K562 (cell line): ENCODE results near the gene SPIB. TPM values are rescaled to one million over a fixed set of nuclear protein-coding genes. Genes with fewer than 3 reads are reported as not detected.
A peak's percentile ranks its signal among the peaks of the same experiment; 100 is the strongest.

Experiments
- ADNP ChIP-seq: fragments of 200-800 bp; sonication (Bioruptor generic); IDR thresholded peaks from 2 replicates; pipeline ENCODE4 v1.6.1; 2016; ENCODE audit warnings: missing genetic modification characterization, missing compliant biosample characterization
- ATF7 ChIP-seq: fragments of 450-650 bp; IDR thresholded peaks from 2 replicates; pipeline ENCODE4 v1.7.1; 2014; ENCODE audit warnings: mild to moderate bottlenecking, moderate library complexity
- CBFA2T3 ChIP-seq: fragments of 450-650 bp; IDR thresholded peaks from 2 replicates; pipeline ENCODE4 v1.6.1; 2017
- CBX5 ChIP-seq: IDR thresholded peaks from 2 replicates; pipeline ENCODE4 v1.6.1; 2014; ENCODE audit warnings: low read depth, borderline replicate concordance
- ESRRA ChIP-seq: fragments of 450-650 bp; IDR thresholded peaks from 2 replicates; pipeline ENCODE4 v1.6.1; 2014; ENCODE audit warnings: low read depth, mild to moderate bottlenecking, moderate library complexity, borderline replicate concordance
- GTF2E2 ChIP-seq: fragments of 200-800 bp; sonication (Bioruptor generic); IDR thresholded peaks from 2 replicates; pipeline ENCODE4 v1.6.1; 2016; ENCODE audit warnings: missing genetic modification characterization, missing compliant biosample characterization
- KDM4B ChIP-seq, 2 experiments: fragments of 450-650 bp in 1 of 2; sonication (generic) in 1 of 2; IDR thresholded peaks; 2 replicates each; pipeline ENCODE4 v1.6.1; 2016 to 2017; ENCODE audit warnings: borderline replicate concordance in 2 of 2, antibody characterized with exemption in 1 of 2, low read depth in 1 of 2, mild to moderate bottlenecking in 1 of 2
- NBN ChIP-seq: fragments of 450-650 bp; IDR thresholded peaks from 2 replicates; pipeline ENCODE4 v1.6.1; 2016; ENCODE audit warnings: low read depth, mild to moderate bottlenecking
- NONO ChIP-seq, 2 experiments: fragments of 200-400 bp in 1 of 2; fragments of 450-650 bp in 1 of 2; formaldehyde crosslinking in 1 of 2; IDR thresholded peaks; 2 replicates each; pipeline ENCODE4 v1.6.1; 2017; ENCODE audit warnings: low read depth in 2 of 2, mild to moderate bottlenecking in 2 of 2, moderate library complexity in 2 of 2, low read length in 1 of 2
- NR3C1 ChIP-seq: sonication (generic); formaldehyde crosslinking; IDR thresholded peaks from 2 replicates; pipeline ENCODE4 v1.8.1; 2022; ENCODE audit warnings: missing genetic modification reagents
- PRPF4 ChIP-seq: fragments of 200-400 bp; formaldehyde crosslinking; IDR thresholded peaks from one replicate; pipeline ENCODE4 v1.6.1; 2017; ENCODE audit warnings: low read length, low read depth, mild to moderate bottlenecking; ENCODE audit not compliant: insufficient read depth, poor library complexity, severe bottlenecking
- RCOR1 ChIP-seq, 2 experiments: IDR thresholded peaks; 2 replicates each; pipeline ENCODE4 v1.6.1; 2012; ENCODE audit warnings: low read depth in 2 of 2, low read length in 2 of 2, borderline replicate concordance in 1 of 2, improper control_type of control experiment in 1 of 2
- SMAD1 ChIP-seq: fragments of 150-350 bp; IDR thresholded peaks from 2 replicates; pipeline ENCODE4 v1.6.1; 2014; ENCODE audit warnings: low read length, low read depth; ENCODE audit not compliant: partially characterized antibody
- TBP ChIP-seq: optimal IDR thresholded peaks from 2 replicates; pipeline ENCODE3; 2011; ENCODE audit warnings: low read depth, low read length, improper control_type of control experiment
- U2AF1 ChIP-seq: fragments of 200-400 bp; formaldehyde crosslinking; optimal IDR thresholded peaks from 2 replicates; pipeline ENCODE3; 2017; ENCODE audit warnings: mild to moderate bottlenecking, low read depth, low read length, moderate library complexity
- ZKSCAN1 ChIP-seq: fragments of 150-350 bp; IDR thresholded peaks from 2 replicates; pipeline ENCODE4 v1.6.1; 2016; ENCODE audit warnings: low read depth, low read length
- polyA plus RNA-seq, 8 experiments: library from polyadenylated mRNA; depleted of rRNA in 4 of 8; stranded (reverse) in 5 of 8; unstranded in 3 of 8; fragments of >200 nt; fragmentation: Nextera tagmentation in 2 of 8; fragmentation: Illumina TruSeq in 1 of 8; extraction: Ambion mirVana in 2 of 8; extraction: Trizol in 1 of 8; gene quantifications; 2 replicates each; pipeline versions ENCODE4 v1.2.1 to v1.2.3, GENCODE V29; 2011 to 2014; ENCODE audit warnings: inconsistent platforms in 1 of 8, missing spikeins in 1 of 8
- total RNA-seq, 7 experiments: library from RNA; depleted of rRNA in 6 of 7; stranded (reverse); fragments of >200 nt in 6 of 7; fragmentation: Illumina TruSeq in 2 of 7; extraction: Trizol in 2 of 7; gene quantifications; 2 replicates each; pipeline versions ENCODE4 v1.2.1 to v1.2.3, GENCODE V29; 2011 to 2021; ENCODE audit warnings: low replicate concordance in 1 of 7
- TF ChIP-seq, protein P1 (sequence below), 2 experiments: fragments of 200-800 bp in 1 of 2; sonication (Bioruptor generic) in 1 of 2; sonication (generic) in 1 of 2; formaldehyde crosslinking in 1 of 2; IDR thresholded peaks in 1 of 2; conservative IDR thresholded peaks in 1 of 2; 2 replicates each; pipeline versions ENCODE4 v1.5.0 to v1.6.1; 2016 to 2020; ENCODE audit warnings: missing compliant biosample characterization in 1 of 2, missing genetic modification characterization in 1 of 2, missing genetic modification reagents in 1 of 2
- TF ChIP-seq, protein P2 (sequence below), 2 experiments: fragments of 450-650 bp; conservative IDR thresholded peaks; 2 replicates each; pipeline ENCODE4 v1.6.1; 2017; ENCODE audit warnings: mild to moderate bottlenecking in 2 of 2, moderate library complexity in 2 of 2
- TF ChIP-seq, protein P3 (sequence below): sonication (generic); formaldehyde crosslinking; IDR thresholded peaks from 2 replicates; pipeline ENCODE4 v1.8.1; 2023; ENCODE audit warnings: mild to moderate bottlenecking, missing genetic modification reagents
- TF ChIP-seq, protein P4 (sequence below): fragments of 450-650 bp; IDR thresholded peaks from 2 replicates; pipeline ENCODE4 v1.6.1; 2016; ENCODE audit warnings: antibody characterized with exemption
- TF ChIP-seq, protein P5 (sequence below): sonication (generic); formaldehyde crosslinking; IDR thresholded peaks from 2 replicates; pipeline ENCODE4 v1.9.0; 2022; ENCODE audit warnings: mild to moderate bottlenecking, missing genetic modification reagents

The SPIB gene
- total and polyA plus RNA-seq, 9 of the 15 experiments (the other 6 are each of a cell fraction or from before 2014, with no cell fraction given) = 0.06 to 1.0 (median 0.43) TPM; not detected in 1

DNA sequence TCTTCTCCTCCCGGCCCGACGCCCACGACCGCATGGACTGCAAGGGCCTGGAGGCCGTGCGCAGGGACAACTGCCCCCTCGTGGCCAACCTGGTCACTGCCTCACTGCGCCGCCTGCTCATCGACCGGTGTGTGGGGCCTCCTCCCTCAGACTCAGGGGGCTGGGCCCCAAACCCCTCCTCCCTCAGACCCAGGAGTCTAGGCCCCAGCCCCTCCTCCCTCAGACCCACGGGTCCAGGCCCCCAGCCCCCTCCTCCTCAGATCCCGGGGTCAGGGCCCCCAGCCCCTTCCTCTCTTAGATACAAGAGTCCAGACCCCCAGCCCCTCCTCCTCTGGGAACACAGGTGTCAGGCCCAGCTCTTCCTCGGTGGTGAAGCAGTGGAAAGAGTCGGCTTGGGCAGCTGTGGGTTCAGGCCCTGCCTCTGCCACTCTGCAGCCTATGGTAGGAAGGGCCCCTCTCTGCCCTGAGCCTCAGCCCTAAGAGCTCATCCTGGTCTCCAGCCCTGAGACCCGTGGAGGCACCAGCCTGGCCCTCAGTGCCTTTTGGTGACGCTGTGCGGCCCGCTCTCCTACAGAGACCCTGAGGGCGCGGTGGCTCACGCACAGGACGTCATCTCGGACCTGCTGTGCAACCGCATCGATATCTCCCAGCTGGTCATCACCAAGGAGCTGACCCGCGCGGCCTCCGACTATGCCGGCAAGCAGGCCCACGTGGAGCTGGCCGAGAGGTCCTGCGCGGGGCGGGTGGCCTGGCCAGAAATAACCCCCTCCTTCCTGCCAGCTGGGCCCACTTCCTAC is 3.7 kb upstream of the SPIB start (continued):
- TF ChIP-seq NBN (no peak), ZKSCAN1 (0 out of 2 replicates have a peak, but pooled peaks have one; percentile 26), ADNP (no peak), RCOR1 (IDR thresholded peaks at IDR 0.05; ENCODE audit: borderline replicate concordance in 1 of 2, low read depth in 2 of 2, low read length in 2 of 2) (0 out of 4 replicates have a peak, but pooled peaks of 1 of the 2 experiments have one; percentile 64), KDM4B (IDR thresholded peaks at IDR 0.05; ENCODE audit: borderline replicate concordance in 2 of 2, low read depth in 1 of 2) (peak in 1 of 2 experiments; percentile 40; a peak in 1 of 4 replicates), GTF2E2 (tag) (0 out of 2 replicates have a peak, but pooled peaks have one; percentile 24), ESRRA (peak; percentile 61; the same call in 1 of the 2 replicates), NR3C1 (0 out of 2 replicates have a peak, but pooled peaks have one; percentile 56), ATF7 (peak; percentile 38; the same call in 1 of the 2 replicates), TBP (no peak), PRPF4 (no peak), SMAD1 (no peak), U2AF1 (no peak), CBX5 (no peak), CBFA2T3 (peak; percentile 38; the same call in 1 of the 2 replicates), NONO (IDR thresholded peaks at IDR 0.05; ENCODE audit: low read depth in 2 of 2, low read length in 1 of 2) (no peak)
- TF ChIP-seq, protein P1, sequence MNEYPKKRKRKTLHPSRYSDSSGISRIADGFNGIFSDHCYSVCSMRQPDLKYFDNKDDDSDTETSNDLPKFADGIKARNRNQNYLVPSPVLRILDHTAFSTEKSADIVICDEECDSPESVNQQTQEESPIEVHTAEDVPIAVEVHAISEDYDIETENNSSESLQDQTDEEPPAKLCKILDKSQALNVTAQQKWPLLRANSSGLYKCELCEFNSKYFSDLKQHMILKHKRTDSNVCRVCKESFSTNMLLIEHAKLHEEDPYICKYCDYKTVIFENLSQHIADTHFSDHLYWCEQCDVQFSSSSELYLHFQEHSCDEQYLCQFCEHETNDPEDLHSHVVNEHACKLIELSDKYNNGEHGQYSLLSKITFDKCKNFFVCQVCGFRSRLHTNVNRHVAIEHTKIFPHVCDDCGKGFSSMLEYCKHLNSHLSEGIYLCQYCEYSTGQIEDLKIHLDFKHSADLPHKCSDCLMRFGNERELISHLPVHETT (CRISPR knock-in tag; conservative IDR thresholded peaks at IDR 0.05 in 1 of 2, IDR thresholded peaks at IDR 0.05 in 1 of 2) = no peak
- TF ChIP-seq, protein P2, sequence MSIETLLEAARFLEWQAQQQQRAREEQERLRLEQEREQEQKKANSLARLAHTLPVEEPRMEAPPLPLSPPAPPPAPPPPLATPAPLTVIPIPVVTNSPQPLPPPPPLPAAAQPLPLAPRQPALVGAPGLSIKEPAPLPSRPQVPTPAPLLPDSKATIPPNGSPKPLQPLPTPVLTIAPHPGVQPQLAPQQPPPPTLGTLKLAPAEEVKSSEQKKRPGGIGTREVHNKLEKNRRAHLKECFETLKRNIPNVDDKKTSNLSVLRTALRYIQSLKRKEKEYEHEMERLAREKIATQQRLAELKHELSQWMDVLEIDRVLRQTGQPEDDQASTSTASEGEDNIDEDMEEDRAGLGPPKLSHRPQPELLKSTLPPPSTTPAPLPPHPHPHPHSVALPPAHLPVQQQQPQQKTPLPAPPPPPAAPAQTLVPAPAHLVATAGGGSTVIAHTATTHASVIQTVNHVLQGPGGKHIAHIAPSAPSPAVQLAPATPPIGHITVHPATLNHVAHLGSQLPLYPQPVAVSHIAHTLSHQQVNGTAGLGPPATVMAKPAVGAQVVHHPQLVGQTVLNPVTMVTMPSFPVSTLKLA (conservative IDR thresholded peaks at IDR 0.05) = peak; percentile 71 to 79
- TF ChIP-seq, protein P3, sequence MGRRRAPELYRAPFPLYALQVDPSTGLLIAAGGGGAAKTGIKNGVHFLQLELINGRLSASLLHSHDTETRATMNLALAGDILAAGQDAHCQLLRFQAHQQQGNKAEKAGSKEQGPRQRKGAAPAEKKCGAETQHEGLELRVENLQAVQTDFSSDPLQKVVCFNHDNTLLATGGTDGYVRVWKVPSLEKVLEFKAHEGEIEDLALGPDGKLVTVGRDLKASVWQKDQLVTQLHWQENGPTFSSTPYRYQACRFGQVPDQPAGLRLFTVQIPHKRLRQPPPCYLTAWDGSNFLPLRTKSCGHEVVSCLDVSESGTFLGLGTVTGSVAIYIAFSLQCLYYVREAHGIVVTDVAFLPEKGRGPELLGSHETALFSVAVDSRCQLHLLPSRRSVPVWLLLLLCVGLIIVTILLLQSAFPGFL (CRISPR knock-in tag) = no peak
- TF ChIP-seq, protein P4, sequence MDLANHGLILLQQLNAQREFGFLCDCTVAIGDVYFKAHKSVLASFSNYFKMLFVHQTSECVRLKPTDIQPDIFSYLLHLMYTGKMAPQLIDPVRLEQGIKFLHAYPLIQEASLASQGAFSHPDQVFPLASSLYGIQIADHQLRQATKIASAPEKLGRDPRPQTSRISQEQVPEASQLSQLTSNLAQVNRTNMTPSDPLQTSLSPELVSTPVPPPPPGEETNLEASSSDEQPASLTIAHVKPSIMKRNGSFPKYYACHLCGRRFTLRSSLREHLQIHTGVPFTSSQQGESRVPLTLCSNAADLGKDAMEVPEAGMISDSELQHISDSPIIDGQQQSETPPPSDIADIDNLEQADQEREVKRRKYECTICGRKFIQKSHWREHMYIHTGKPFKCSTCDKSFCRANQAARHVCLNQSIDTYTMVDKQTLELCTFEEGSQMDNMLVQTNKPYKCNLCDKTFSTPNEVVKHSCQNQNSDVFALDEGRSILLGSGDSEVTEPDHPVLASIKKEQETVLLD = 0 out of 2 replicates have a peak, but pooled peaks have one; percentile 21
- TF ChIP-seq, protein P5, sequence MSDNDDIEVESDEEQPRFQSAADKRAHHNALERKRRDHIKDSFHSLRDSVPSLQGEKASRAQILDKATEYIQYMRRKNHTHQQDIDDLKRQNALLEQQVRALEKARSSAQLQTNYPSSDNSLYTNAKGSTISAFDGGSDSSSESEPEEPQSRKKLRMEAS (CRISPR knock-in tag) = peak; percentile 97
